H1 (cell line): ENCODE results near the gene CNNM3. TPM values are rescaled to one million over a fixed set of nuclear protein-coding genes. Genes with fewer than 3 reads are reported as not detected.

ENCODE experiments used
- ASH2L ChIP-seq: fragments of 200-600, 300-600 bp; sonication (generic); IDR thresholded peaks from one replicate; pipeline ENCODE4 v1.7.1; 2017; ENCODE audit warnings: low read length
- BACH1 ChIP-seq: IDR thresholded peaks from 2 replicates; pipeline ENCODE4 v1.6.1; 2012; ENCODE audit warnings: low read length, improper control_type of control experiment
- CBX8 ChIP-seq: fragments of 300-800, 300-1000 bp; sonication (generic); IDR thresholded peaks from 2 replicates; pipeline ENCODE4 v1.7.1; 2016; ENCODE audit warnings: low read depth, low read length, borderline replicate concordance
- CEBPB ChIP-seq: IDR thresholded peaks from 2 replicates; pipeline ENCODE4 v1.6.1; 2012; ENCODE audit warnings: low read depth, low read length
- CTBP2 ChIP-seq: IDR thresholded peaks from 2 replicates; pipeline ENCODE4 v1.7.0; 2011; ENCODE audit warnings: borderline replicate concordance, mild to moderate bottlenecking, moderate library complexity, mixed read lengths, low read length; ENCODE audit not compliant: insufficient read depth, insufficient read length
- E2F6 ChIP-seq: IDR thresholded peaks from 2 replicates; pipeline ENCODE4 v1.6.1; 2012; ENCODE audit warnings: inconsistent platforms
- EGR1 ChIP-seq: IDR thresholded peaks from 2 replicates; pipeline ENCODE4 v1.6.1; 2011; ENCODE audit warnings: low read depth, low read length, borderline replicate concordance
- EP300 ChIP-seq, 2 experiments: IDR thresholded peaks; 1 replicate in 1 of 2; 2 replicates in 1 of 2; pipeline ENCODE4 v1.6.1; 2011 to 2012; ENCODE audit warnings: low read depth in 2 of 2, low read length in 2 of 2, mild to moderate bottlenecking in 2 of 2, borderline replicate concordance in 1 of 2, inconsistent platforms in 1 of 2, moderate library complexity in 1 of 2
- EZH2 ChIP-seq: fragments of 200-600 bp; sonication (generic); IDR thresholded peaks from 2 replicates; pipeline ENCODE4 v1.7.1; 2012; ENCODE audit warnings: low read depth, mild to moderate bottlenecking, moderate library complexity, low read length, inconsistent platforms; ENCODE audit not compliant: severe bottlenecking
- FOSL1 ChIP-seq: IDR thresholded peaks from 2 replicates; pipeline ENCODE4 v1.6.1; 2011; ENCODE audit warnings: mild to moderate bottlenecking, low read depth, low read length, moderate library complexity; ENCODE audit not compliant: insufficient read depth
- GABPA ChIP-seq: IDR thresholded peaks from 2 replicates; pipeline ENCODE4 v1.6.1; 2011; ENCODE audit warnings: mild to moderate bottlenecking, low read length, moderate library complexity, borderline replicate concordance; ENCODE audit not compliant: insufficient read depth
- JUN ChIP-seq: IDR thresholded peaks from 2 replicates; pipeline ENCODE4 v1.6.1; 2011; ENCODE audit warnings: low read depth, mild to moderate bottlenecking, improper control_type of control experiment, low read length
- JUND ChIP-seq: IDR thresholded peaks from 2 replicates; pipeline ENCODE4 v1.6.1; 2011; ENCODE audit warnings: mild to moderate bottlenecking, improper control_type of control experiment, low read length
- KDM4A ChIP-seq: IDR thresholded peaks from one replicate; pipeline ENCODE4 v1.7.1; 2012; ENCODE audit warnings: low read depth, mild to moderate bottlenecking, moderate library complexity, low read length, inconsistent platforms; ENCODE audit not compliant: severe bottlenecking
- NANOG ChIP-seq: IDR thresholded peaks from 2 replicates; pipeline ENCODE4 v1.6.1; 2011; ENCODE audit warnings: low read length, low read depth, mild to moderate bottlenecking, inconsistent platforms; ENCODE audit not compliant: insufficient read depth, poor library complexity, severe bottlenecking
- POLR2A ChIP-seq, 2 experiments: IDR thresholded peaks; 1 replicate in 1 of 2; 2 replicates in 1 of 2; pipeline ENCODE4 v1.6.1; 2011; ENCODE audit warnings: low read depth in 2 of 2, low read length in 2 of 2, mild to moderate bottlenecking in 2 of 2; ENCODE audit errors: control extremely low read depth in 1 of 2
- RAD21 ChIP-seq, 2 experiments: IDR thresholded peaks in 1 of 2; conservative IDR thresholded peaks in 1 of 2; 2 replicates each; pipeline ENCODE4 v1.6.1; 2011; ENCODE audit warnings: low read depth in 2 of 2, low read length in 2 of 2, improper control_type of control experiment in 1 of 2, inconsistent platforms in 1 of 2, mild to moderate bottlenecking in 1 of 2, moderate library complexity in 1 of 2
- RBBP5 ChIP-seq: IDR thresholded peaks from 2 replicates; pipeline ENCODE4 v1.7.1; 2012; ENCODE audit warnings: low read depth, mild to moderate bottlenecking, inconsistent platforms, low read length, moderate library complexity, borderline replicate concordance
- RFX5 ChIP-seq: IDR thresholded peaks from 2 replicates; pipeline ENCODE4 v1.6.1; 2011; ENCODE audit warnings: low read depth, low read length, improper control_type of control experiment, borderline replicate concordance
- RXRA ChIP-seq: IDR thresholded peaks from 2 replicates; pipeline ENCODE4 v1.6.1; 2011; ENCODE audit warnings: low read depth, mild to moderate bottlenecking, low read length, moderate library complexity; ENCODE audit not compliant: insufficient read depth
- SIN3A ChIP-seq, 2 experiments: IDR thresholded peaks in 1 of 2; conservative IDR thresholded peaks in 1 of 2; 2 replicates each; pipeline ENCODE4 v1.6.1; 2011 to 2012; ENCODE audit warnings: low read length in 2 of 2, improper control_type of control experiment in 1 of 2, low read depth in 1 of 2, mild to moderate bottlenecking in 1 of 2
- SP1 ChIP-seq: IDR thresholded peaks from 2 replicates; pipeline ENCODE4 v1.6.1; 2011; ENCODE audit warnings: low read depth, low read length
- TEAD4 ChIP-seq: IDR thresholded peaks from 2 replicates; pipeline ENCODE4 v1.6.1; 2012; ENCODE audit warnings: low read depth, low read length, inconsistent platforms, mixed read lengths
- polyA plus RNA-seq, 7 experiments: library from polyadenylated mRNA; depleted of rRNA in 3 of 7; stranded (reverse) in 5 of 7; unstranded in 2 of 7; fragments of >200 nt in 5 of 7; fragments of 200-250 nt in 2 of 7; gene quantifications; 1 replicate in 5 of 7; 2 replicates in 1 of 7; 4 replicates in 1 of 7; pipeline versions ENCODE4 v1.2.1 to v1.2.3, GENCODE V29; 2011 to 2013; ENCODE audit warnings: missing spikeins in 2 of 7, mixed read lengths in 2 of 7
- total RNA-seq: library from RNA; stranded (reverse); fragmentation: NEBNext Ultra II Directional; extraction: Animal tissue kit (Norgen Biotek cat#: 25700); gene quantifications from 2 replicates; pipeline ENCODE4 v1.2.1, GENCODE V29; 2021

The CNNM3 gene
- total and polyA plus RNA-seq, 2 of the 8 experiments (the other 6 are each of a cell fraction or from before 2014, with no cell fraction given), result 29.1 to 29.2 TPM

- TF ChIP-seq EP300 (IDR thresholded peaks at IDR 0.05; ENCODE audit: borderline replicate concordance in 1 of 2, low read depth in 2 of 2, low read length in 2 of 2) (no peak), E2F6 (no peak; the same call in 1 of the 2 replicates), BACH1 (no peak), KDM4A (no peak), RBBP5 (no peak), FOSL1 (no peak), EZH2 (no peak), TEAD4 (peak; percentile 77; the same call in 1 of the 2 replicates), JUN (no peak), NANOG (no peak), ASH2L (peak; percentile 12), SIN3A (conservative IDR thresholded peaks at IDR 0.05 in 1 of 2, IDR thresholded peaks at IDR 0.05 in 1 of 2; ENCODE audit: low read depth in 1 of 2, low read length in 2 of 2) (0 out of 4 replicates have a peak, but pooled peaks of 1 of the 2 experiments have one; percentile 50), CBX8 (no peak), RAD21 (IDR thresholded peaks at IDR 0.05 in 1 of 2, conservative IDR thresholded peaks at IDR 0.05 in 1 of 2; ENCODE audit: low read depth in 2 of 2, low read length in 2 of 2) (peak; percentile 85 to 86), RFX5 (no peak), RXRA (no peak), EGR1 (no peak), CTBP2 (no peak), SP1 (no peak), JUND (no peak), POLR2A (IDR thresholded peaks at IDR 0.05; ENCODE audit: control extremely low read depth in 1 of 2, low read depth in 2 of 2, low read length in 2 of 2) (no peak), CEBPB (no peak), GABPA (no peak)
Observed at GRCh38 chr2:96801005-96801785, 14.9 kb upstream of the CNNM3 start (continued).
